Measurements from ENCODE around the gene PSORS1C1.

Gene PSORS1C1

DNA sequence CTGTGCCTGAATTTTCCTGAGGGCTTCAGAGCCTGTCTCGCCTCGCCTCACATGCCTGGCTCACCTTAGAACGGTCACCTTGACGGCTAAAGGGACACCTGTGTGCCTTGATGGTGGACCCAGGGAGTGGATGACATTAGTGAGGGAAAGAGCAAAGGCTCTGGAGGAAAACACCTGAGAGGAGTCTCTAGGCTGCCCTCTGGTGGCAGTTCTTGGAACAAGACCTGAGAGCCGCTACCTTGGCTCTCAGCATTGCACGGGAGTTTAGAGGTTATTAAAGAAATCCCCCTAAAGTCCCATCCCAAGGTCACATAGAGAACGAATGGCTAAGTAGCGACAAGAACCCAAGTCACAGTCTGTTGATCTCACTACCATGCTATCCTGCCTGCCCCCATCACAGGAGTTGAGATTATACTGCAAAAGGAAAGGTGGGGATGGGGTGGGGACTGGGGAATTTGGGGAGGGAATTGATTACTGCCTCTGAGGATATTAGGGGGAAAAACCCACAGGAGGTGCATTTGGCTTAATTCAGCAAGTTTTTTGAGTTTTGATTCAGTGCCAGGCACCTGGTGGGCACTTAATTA is 13.6 kb downstream of the PSORS1C1 start:
- peak; percentile 5 for DNase-seq

- no peak for DNase-seq
Observed at GRCh38 chr6:31129130-31129529, 14.5 kb downstream of the PSORS1C1 start.

DNA sequence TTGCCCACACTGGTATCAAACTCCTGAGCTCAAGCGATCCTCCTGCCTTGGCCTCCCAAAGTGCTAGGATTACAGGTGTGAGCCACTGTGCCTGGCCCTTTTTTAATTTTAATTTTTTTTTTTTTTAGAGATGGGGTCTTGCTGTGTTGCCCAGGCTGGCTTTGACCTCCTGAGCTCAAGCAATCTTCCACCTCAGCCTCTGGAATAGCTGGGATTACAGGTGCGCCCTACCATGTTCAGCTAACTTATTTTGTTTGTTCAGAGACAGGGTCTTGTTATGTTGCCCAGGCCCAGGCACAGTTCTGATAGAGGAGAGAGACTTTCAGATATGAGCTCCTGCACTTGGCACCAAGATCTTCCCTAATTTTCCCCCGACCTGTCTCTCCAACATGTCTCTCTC is 16.2 kb downstream of the PSORS1C1 start:
- DNase-seq: no peak

DNA sequence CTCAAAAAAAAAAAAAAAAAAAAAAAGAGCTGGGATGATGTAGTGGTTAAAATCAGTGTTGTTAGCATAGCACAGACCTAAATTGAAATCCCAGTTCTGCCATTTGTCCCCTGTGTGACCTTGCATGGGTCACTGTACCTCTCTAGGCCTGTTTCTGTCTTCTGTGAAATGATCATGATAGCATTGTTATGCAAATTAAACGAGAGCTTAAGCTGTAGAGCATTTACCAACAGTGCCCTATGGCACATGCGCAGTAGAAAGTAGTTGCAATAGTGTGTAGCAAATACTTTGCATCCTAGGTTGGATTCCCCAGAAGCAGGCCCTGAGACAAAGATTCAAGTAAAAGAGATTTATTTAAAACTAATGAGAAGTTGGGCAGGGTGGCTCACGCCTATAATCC is 17.0 kb downstream of the PSORS1C1 start:
- no peak for DNase-seq

DNA sequence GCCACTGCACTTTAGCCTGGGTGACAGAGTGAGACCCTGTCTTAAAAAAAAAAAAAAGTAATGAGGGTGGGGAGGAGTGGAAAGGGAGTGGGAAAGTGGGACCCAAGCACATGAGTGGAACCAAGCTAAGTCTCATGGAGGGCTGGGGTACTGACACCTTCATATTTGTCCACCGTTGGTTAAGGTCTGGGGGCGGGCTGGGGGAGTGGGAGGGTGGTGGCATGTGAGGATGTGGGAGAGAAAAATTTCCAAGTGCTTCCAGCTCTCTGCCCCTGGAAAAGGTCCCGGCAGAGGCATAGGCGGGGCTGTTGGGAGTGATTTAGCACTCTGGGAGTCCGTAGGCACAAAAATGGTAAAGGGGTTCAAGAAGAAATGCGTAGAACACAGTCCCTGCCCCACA is 18.2 kb downstream of the PSORS1C1 start:
- DNase-seq: no peak

GRCh38 chr6:31135710-31136109 is 21.1 kb downstream of the PSORS1C1 start:
- no peak for DNase-seq

- DNase-seq: no peak
Observed at GRCh38 chr6:31138982-31139381, 24.4 kb downstream of the PSORS1C1 start, which contains the start of gene PSORS1C2. TSS of gene PSORS1C2 (minus strand) at chr6:31139066. CDS start at chr6:31139026, 40 bp downstream.

DNA sequence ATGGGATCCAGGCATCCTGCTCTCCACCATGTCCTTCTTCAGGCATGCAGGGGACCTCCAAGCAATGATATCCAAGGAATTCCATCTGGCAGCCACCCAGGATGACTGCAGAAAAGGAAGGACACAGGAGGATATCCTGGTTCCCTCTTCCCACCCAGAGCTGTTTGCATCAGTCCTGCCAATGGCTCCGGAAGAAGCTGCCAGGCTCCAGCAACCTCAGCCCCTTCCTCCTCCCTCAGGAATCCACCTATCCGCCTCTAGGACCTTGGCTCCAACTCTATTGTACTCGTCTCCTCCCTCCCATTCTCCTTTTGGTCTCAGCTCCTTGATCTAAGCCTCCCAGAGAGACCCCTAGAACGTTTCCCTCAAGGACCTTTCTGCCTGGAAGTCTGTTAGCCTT is 25.0 kb downstream of the PSORS1C1 start:
- no peak for DNase-seq

DNA sequence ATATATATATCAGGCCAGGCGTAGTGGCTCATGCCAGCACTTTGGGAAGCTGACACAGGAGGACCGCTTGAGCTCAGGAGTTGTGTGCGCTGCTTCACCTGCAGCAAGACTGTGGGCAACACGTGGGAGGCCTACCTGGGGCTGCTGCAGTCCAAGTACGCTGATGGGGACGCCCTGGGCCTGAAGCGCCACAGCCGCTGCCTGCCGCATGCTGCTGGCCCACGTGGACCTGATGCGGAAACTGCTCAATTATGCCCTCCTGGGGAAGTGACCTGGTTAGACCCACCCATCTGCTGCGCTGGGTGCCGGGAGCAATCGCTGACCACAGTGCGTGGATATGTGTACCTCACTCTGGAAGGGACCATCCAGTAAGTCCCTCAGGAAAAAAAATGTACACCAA is 26.0 kb downstream of the PSORS1C1 start:
- no peak for DNase-seq

DNA sequence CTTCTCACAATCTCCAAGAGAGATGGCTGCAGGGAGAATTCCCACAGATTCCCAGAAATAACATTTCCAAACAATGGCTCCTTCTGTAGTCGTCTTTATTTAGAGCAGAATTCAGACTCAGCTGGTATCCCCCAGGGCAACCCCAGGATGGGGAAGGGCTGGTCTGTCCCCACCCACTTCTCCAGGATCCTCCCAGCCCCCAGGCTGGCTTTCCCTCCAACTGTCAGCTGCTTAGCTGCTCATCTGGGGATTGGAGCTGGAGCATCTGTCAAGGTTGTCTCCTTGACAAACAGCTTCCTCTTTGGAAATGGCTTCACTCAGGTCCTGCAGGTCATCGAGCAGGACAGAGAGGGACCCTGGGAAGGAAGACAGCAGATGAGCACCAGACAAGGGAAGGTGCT is 27.8 kb downstream of the PSORS1C1 start:
- DNase-seq: no peak

- no peak for DNase-seq
Observed at GRCh38 chr6:31143148-31143547, 28.5 kb downstream of the PSORS1C1 start.

DNA sequence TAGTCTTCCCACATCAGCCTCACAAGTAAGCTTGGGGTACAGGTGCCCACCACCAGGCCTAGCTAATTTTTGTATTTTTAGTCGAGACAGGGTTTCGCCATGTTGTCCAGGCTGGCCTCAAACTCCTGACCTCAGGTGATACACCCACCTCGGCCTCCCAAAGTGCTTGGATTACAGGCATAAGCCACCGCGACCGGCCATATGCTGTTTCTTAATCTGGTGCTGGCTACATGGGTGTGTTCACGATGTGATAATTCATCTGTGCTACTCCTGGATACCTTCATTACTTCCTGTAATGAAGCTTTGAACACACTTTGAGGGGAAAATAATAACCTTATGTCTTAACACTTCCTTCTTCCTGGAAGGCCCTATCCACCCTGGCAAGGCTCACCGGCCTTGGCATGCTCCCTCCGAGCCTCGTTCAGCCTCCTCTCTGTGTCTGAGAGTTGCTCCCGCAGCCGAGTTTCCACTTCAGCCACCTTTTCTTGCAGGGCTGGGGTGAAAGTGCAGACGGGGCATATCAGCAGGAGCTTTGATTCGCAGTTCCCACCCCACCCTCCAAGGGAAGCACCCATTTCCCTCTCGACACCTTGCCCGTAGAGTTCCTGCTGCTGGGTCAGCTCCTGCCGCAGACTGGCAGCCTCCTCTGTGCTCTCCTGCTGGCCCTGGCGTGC is 29.8 kb downstream of the PSORS1C1 start:
- no peak for DNase-seq

GRCh38 chr6:31144970-31145340 is 30.4 kb downstream of the PSORS1C1 start:
- DNase-seq: no peak

DNA sequence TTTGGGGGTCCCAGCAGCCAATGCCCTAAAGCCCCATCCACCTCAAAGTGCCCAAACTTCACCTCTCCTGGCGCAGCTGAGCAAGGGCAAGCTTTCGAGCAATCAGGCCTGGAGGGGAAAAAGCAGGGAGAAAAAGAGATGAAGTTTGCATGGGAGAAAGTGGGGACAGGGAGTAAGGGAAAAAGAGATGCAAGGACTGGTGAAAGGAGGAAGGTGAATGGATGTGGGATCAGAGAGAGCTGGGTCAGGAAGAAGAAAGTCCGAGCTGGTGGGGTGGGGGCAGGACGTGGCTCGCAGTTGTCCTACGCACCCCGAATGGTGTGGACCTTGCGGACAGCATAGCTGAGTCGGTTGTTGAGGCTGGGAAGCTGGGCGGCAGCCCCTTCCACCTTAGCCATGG is 30.8 kb downstream of the PSORS1C1 start:
- DNase-seq: no peak

DNA sequence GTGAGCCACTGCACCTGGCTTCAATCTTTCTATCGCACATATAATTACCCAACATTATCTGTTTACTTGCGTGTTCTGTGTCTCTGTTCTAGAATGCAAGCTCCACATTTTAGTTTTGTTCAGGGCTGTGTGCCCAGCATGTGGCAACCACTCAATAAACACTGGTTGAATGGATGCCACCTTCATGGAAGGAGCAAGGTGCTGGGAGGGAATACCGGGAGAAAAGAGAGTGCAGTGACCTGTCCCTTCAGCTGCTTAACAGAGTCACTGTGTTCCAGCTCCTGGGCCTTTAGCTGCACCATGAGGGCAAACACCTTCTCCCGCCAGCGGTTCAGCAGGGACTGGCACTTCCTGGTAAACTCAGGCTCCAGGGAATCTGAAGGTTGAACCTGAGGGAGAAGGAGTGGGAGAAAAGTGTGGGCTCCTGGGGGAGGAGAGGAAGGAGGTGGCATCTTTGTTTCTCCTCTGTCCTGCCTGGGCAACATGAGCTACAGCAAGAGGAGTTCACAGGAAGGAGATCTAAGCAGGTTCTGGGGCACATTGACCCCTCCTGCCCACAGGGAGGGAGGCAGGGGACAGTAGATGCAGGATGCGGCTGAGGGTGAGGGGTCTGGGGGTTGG is 35.3 kb downstream of the PSORS1C1 start:
- DNase-seq: no peak

GRCh38 chr6:31152781-31153180 is 38.2 kb downstream of the PSORS1C1 start:
- no peak for DNase-seq

- DNase-seq: no peak
Observed at GRCh38 chr6:31154436-31154835, 39.8 kb downstream of the PSORS1C1 start.

- DNase-seq: no peak
Observed at GRCh38 chr6:31156641-31157040, 42.0 kb downstream of the PSORS1C1 start.

GRCh38 chr6:31157513-31158139 is 43.0 kb downstream of the PSORS1C1 start, which contains the start of gene CCHCR1:
TSS of gene CCHCR1 (minus strand) at chr6:31157802. CDS start at chr6:31157600, 202 bp downstream.
- no peak for DNase-seq

DNA sequence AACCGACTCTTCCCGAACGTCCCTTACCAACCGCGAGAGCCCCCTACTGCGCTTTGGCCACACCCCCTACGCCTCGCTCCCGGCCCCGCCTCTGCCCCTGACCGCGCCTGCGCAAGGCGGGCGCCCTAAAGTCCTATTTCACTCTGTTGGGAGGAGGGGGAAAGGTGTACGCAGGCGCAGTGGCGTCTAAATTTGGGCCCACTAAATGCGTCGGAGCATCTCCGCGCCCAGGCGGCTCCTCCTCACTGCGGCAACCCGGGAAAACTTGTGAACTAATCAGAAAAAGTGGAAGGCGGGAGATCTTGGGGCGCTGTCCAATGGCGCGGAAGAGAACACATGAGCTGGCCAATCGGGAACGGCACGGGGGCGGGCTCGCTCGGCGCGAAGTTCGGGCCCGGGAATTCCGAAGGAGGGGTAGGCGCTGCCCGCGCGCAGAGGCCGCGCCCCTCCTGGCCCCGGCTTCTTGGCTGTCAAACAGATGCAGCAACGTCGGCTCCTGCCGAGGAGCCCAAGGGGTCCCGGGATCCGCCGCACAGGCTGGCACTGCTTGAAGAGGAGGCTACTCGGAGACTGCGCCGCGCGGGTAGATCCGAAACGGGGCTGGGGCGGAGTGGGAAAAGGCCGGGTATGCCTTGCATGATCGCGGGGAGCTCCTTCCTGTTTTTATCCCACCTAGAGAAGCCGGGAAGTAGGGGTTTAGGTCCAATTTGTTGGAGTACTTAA is 43.7 kb downstream of the PSORS1C1 start, which contains the start of gene TCF19:
Gene TCF19 (plus strand): TSS at position 450 of the 723 bp plus-strand sequence. CDS start 881 bp downstream, outside the sequence.
- DNase-seq: peak; percentile 96

- peak; percentile 23 for DNase-seq
Observed at GRCh38 chr6:31158863-31159855, 44.6 kb downstream of the PSORS1C1 start.
